Adrenal gland (tissue), 12 donors: ENCODE data around the gene ANXA10. TPM values are rescaled to one million over a fixed set of nuclear protein-coding genes. Genes with fewer than 3 reads are reported as not detected.

ENCODE experiments used
- DNase-seq, 7 donors: peaks; one replicate each; pipeline ENCODE4 v3.0.0-alpha.2; 2019 to 2020
- H3K27ac ChIP-seq, 5 donors: fragments of 200-600 bp; sonication (generic) in 4 of 5; 1 replicate in 3 of 5; 2 replicates in 2 of 5; pipeline versions ENCODE4 v1.5.1 to v1.8.0; 2016 to 2020; ENCODE audit warnings: mild to moderate bottlenecking in 1 of 5
- H3K27me3 ChIP-seq: fragments of 200-600 bp; 2 replicates; pipeline ENCODE4 v1.8.0; 2021
- H3K36me3 ChIP-seq, 2 donors: fragments of 200-600 bp; replicated peaks in 1 of 2; 1 replicate in 1 of 2; 2 replicates in 1 of 2; pipeline versions ENCODE4 v1.5.1 to v1.8.0; 2018 to 2022
- H3K4me1 ChIP-seq, 2 donors: fragments of 200-600 bp; replicated peaks in 1 of 2; 1 replicate in 1 of 2; 2 replicates in 1 of 2; pipeline versions ENCODE4 v1.5.1 to v1.8.0; 2018 to 2021
- H3K4me3 ChIP-seq, 4 donors: fragments of 200-600 bp; sonication (generic) in 3 of 4; one replicate each; pipeline ENCODE4 v1.5.1; 2016 to 2018
- H3K9me3 ChIP-seq, 3 donors: fragments of 200-600 bp; sonication (generic) in 1 of 3; replicated peaks in 1 of 3; 1 replicate in 2 of 3; 2 replicates in 1 of 3; pipeline versions ENCODE4 v1.5.1 to v1.8.0; 2016 to 2021
- POLR2A ChIP-seq, 2 donors: fragments of 450-650 bp; IDR thresholded peaks; one replicate each; pipeline ENCODE4 v1.6.1; 2017; ENCODE audit warnings: antibody characterized with exemption in 2 of 2, mild to moderate bottlenecking in 2 of 2, moderate library complexity in 1 of 2
- WGBS, 4 donors: extraction: QIAGEN DNeasy Blood & Tissue Kit in 2 of 4; methylation state at CpG; one replicate each; pipeline versions ENCODE4 v1.1.5 to v1.1.7; 2013 to 2017; 5-methylcytosine and 5-hydroxymethylcytosine counted together
- intact Hi-C, 2 donors: fragments of 100-400 bp; cut with DNase I; formaldehyde crosslinking; loops; one replicate each; pipeline versions ENCODE4 v1.14.1 to v1.15.0; 2022 to 2023
- polyA plus RNA-seq, 3 donors: library from polyadenylated mRNA; stranded (reverse); fragments of 200-250 nt in 2 of 3; fragments of 350-450 nt in 1 of 3; fragmentation: Illumina TruSeq in 1 of 3; extraction: RNeasy Lipid Tissue Mini Kit (QIAGEN cat#74804) in 1 of 3; gene quantifications; one replicate each; pipeline ENCODE4 v1.2.3, GENCODE V29; 2013 to 2014
- total RNA-seq, 9 donors: library from RNA; depleted of rRNA in 4 of 9; stranded (reverse); fragments of >200 nt in 4 of 9; fragments of 120-200 nt in 1 of 9; fragmentation: NEBNext Ultra II Directional in 1 of 9; extraction: Animal tissue kit (Norgen Biotek cat#: 25700) in 1 of 9; gene quantifications; one replicate each; pipeline versions ENCODE4 v1.1.0 to v1.2.4, GENCODE V29; 2013 to 2023
- TF ChIP-seq, protein P1 (sequence below), 6 experiments: fragments of 450-650 bp in 4 of 6; fragments of 200-600 bp in 2 of 6; sonication (generic) in 1 of 6; IDR thresholded peaks; 1 replicate in 5 of 6; 2 replicates in 1 of 6; pipeline versions ENCODE4 v1.5.1 to v1.8.0; 2016 to 2021; ENCODE audit warnings: antibody characterized with exemption in 6 of 6, mild to moderate bottlenecking in 2 of 6, moderate library complexity in 1 of 6
- donor health status: healthy with polysubstance abuse.
- donor health status: Bipolar disorder and iron deficiency.
- donor health status: DM: yes; HTN: yes; CAD: no.
- donor health status: DM: no; HTN: no; CAD: no.
- donor health status: DM: no; HTN: no; CAD: no.
- donor health status: DM: yes; HTN: yes; CAD: no.

The ANXA10 gene
- total and polyA plus RNA-seq, 12 donors: 0.17 TPM; not detected in 11

DNA sequence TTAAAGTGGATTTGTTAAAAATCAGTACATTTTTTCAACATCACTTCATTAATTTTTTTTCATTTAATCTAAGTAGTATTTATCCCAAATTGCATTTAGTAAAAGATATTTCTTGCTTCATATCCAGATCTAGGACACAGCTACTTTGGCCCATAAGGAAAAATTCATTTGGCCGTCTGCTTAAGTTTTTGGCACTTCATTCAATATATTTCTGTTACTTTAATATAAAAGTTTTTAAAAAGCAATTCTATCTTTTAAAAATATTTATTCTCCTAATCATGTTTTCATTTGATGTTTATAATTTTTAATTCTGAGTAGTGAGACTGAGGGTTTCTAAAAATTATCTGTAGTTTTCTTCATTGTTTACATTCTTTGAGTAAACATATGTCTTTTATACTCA is 28.5 kb downstream of the ANXA10 start:
- no peak for DNase-seq
- TF ChIP-seq POLR2A (IDR thresholded peaks at IDR 0.05): no peak
- TF ChIP-seq, protein P1, sequence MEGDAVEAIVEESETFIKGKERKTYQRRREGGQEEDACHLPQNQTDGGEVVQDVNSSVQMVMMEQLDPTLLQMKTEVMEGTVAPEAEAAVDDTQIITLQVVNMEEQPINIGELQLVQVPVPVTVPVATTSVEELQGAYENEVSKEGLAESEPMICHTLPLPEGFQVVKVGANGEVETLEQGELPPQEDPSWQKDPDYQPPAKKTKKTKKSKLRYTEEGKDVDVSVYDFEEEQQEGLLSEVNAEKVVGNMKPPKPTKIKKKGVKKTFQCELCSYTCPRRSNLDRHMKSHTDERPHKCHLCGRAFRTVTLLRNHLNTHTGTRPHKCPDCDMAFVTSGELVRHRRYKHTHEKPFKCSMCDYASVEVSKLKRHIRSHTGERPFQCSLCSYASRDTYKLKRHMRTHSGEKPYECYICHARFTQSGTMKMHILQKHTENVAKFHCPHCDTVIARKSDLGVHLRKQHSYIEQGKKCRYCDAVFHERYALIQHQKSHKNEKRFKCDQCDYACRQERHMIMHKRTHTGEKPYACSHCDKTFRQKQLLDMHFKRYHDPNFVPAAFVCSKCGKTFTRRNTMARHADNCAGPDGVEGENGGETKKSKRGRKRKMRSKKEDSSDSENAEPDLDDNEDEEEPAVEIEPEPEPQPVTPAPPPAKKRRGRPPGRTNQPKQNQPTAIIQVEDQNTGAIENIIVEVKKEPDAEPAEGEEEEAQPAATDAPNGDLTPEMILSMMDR (IDR thresholded peaks at IDR 0.05): no peak
- no peaks in the 10 kb centered on the region for H3K4me1 ChIP-seq
- no peaks in the 10 kb centered on the region for H3K9me3 ChIP-seq
- H3K4me3 ChIP-seq: no peak overlapping the region
- no peaks in the 10 kb centered on the region for H3K27me3 ChIP-seq
- no peak overlapping the region for H3K27ac ChIP-seq
- intact Hi-C loops: no loop called here
- WGBS, 4 donors: 66 to 84% (median 79%) methylated on average over 1 of the region's 1 CpG
- no peaks in the 10 kb centered on the region for H3K36me3 ChIP-seq

DNA sequence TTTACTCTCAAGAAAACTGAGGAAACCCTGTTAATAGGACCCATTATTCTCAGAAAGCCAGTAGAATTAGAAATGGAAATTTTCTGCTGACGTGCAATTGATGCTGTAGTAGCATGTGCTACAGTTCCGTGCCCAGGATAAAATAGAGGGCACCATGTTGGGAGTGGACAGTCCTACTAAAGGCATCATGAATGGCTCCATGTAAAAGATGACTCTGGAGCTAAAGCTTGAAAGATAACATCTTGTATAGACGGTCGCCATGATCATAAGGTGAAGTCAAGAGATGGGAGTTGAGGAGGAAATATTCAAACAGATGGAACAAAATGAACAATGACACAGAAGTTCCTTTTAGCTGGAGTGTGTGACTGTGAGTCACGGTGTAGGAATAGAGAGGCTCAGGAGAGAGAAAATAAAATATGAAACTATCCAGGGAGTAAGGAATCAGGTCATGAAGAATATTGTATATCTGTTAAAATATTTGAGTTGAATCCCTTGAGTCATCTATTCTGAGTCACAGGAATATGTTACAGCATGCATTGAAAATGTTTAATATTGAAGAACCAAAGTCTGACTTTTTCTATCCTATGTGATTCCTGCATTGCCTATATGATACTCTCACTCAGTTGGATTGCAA is 31.8 kb downstream of the ANXA10 start:
- Histone ChIP-seq H3K27ac (no peak overlapping the region), H3K9me3 (no peaks in the 10 kb centered on the region), H3K27me3 (no peaks in the 10 kb centered on the region), H3K4me1 (no peaks in the 10 kb centered on the region), H3K36me3 (no peaks in the 10 kb centered on the region), H3K4me3 (no peak overlapping the region)
- DNase-seq: no peak
- intact Hi-C loops: no loop called here
- 74 to 87% (median 77%) methylated on average over 5 of the region's 5 CpGs for WGBS, 4 donors
- TF ChIP-seq POLR2A (IDR thresholded peaks at IDR 0.05): no peak
- TF ChIP-seq, protein P1 (IDR thresholded peaks at IDR 0.05): no peak

DNA sequence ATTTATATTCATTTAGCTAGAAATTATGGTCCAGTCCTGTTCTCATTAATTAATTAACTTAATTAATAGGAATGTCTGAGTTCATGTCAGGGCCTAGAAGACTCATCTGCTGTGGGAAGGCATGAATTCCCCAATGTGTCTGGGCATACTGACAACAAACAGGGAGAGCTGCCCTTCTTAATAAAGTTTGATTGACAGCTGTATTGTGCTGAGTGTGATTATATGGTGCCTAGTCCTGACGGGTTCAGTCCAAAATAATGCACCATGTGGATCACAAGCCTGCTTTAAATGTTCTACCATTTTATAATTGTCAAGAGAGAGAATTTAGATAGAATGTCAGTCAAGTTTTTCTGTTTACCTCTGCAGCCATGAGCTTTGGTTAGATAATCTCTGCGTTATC is 34.6 kb downstream of the ANXA10 start:
- WGBS, 4 donors: 70 to 80% (median 73%) methylated on average over 2 of the region's 2 CpGs
- intact Hi-C loops: no loop called here
- no peak for TF ChIP-seq POLR2A (IDR thresholded peaks at IDR 0.05)
- TF ChIP-seq, protein P1 (IDR thresholded peaks at IDR 0.05): no peak

DNA sequence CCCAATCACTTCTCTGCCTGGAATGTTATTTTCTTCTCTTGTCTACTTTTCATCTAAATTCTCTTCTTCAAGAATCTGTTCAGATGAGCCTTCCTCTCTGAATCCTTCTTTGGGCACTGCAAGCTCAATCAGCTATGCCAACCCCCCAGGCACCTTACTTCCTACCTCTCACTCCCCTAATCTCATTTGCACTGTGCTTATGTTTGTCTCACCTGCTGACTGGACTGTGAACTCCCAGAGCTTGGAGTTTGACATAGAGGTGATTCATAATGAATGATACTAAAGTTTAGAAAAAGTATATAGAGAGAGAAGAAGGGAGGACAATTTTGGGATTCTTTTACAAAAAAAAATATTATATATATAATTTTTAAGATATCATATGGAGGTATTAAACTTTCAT is 36.3 kb downstream of the ANXA10 start:
- Histone ChIP-seq H3K36me3 (no peaks in the 10 kb centered on the region), H3K4me3 (no peak overlapping the region), H3K27me3 (no peaks in the 10 kb centered on the region), H3K9me3 (no peaks in the 10 kb centered on the region), H3K27ac (no peak overlapping the region), H3K4me1 (no peaks in the 10 kb centered on the region)
- no peak for TF ChIP-seq POLR2A (IDR thresholded peaks at IDR 0.05)
- TF ChIP-seq, protein P1 (IDR thresholded peaks at IDR 0.05): no peak
- no peak for DNase-seq
- intact Hi-C loops: no loop called here

More for the DNA sequence above, 34.6 kb downstream of the ANXA10 start:
- Histone ChIP-seq H3K27me3 (no peaks in the 10 kb centered on the region), H3K4me1 (no peaks in the 10 kb centered on the region), H3K9me3 (no peaks in the 10 kb centered on the region), H3K36me3 (no peaks in the 10 kb centered on the region), H3K4me3 (no peak overlapping the region), H3K27ac (no peak overlapping the region)
- DNase-seq: no peak
